Esophagus squamous epithelium (tissue), 5 donors: ENCODE measurements around the gene GBP4. TPM values are rescaled to one million over a fixed set of nuclear protein-coding genes. Genes with fewer than 3 reads are reported as not detected.
A peak's percentile ranks its signal among the peaks of the same experiment; 100 is the strongest.

Experiments used
- DNase-seq: peaks from one replicate; lab custom pipeline; 2025; lab: John Stamatoyannopoulos, UW
- H3K27ac ChIP-seq, 4 donors: fragments of 200-600 bp; sonication (generic); one replicate each; pipeline ENCODE4 v1.5.1; 2016 to 2019; ENCODE audit warnings: mild to moderate bottlenecking in 1 of 4
- H3K27me3 ChIP-seq, 4 donors: fragments of 200-600 bp; sonication (generic); 1 replicate in 3 of 4; 2 replicates in 1 of 4; pipeline versions ENCODE4 v1.5.1 to v1.6.0; 2017 to 2021; ENCODE audit warnings: antibody characterized with exemption in 1 of 4
- H3K36me3 ChIP-seq, 3 donors: fragments of 200-600 bp; sonication (generic); one replicate each; pipeline ENCODE4 v1.5.1; 2016 to 2019
- H3K4me1 ChIP-seq, 3 donors: fragments of 200-600 bp; sonication (generic); one replicate each; pipeline ENCODE4 v1.5.1; 2017 to 2019
- H3K4me3 ChIP-seq, 4 donors: fragments of 200-600 bp; sonication (generic); 1 replicate in 3 of 4; 2 replicates in 1 of 4; pipeline ENCODE4 v1.5.1; 2016 to 2019; ENCODE audit warnings: mild to moderate bottlenecking in 2 of 4, moderate library complexity in 1 of 4
- H3K9me3 ChIP-seq, 3 donors: fragments of 200-600 bp; sonication (generic); one replicate each; pipeline ENCODE4 v1.5.1; 2016 to 2019
- POLR2A ChIP-seq, 4 donors: fragments of 450-650 bp; IDR thresholded peaks; one replicate each; pipeline ENCODE4 v1.6.1; 2017; ENCODE audit warnings: antibody characterized with exemption in 4 of 4, mild to moderate bottlenecking in 4 of 4, moderate library complexity in 3 of 4
- WGBS, 2 donors: methylation state at CpG; one replicate each; pipeline ENCODE4 v1.1.5; 2018; 5-methylcytosine and 5-hydroxymethylcytosine counted together
- intact Hi-C: fragments of 100-400 bp; cut with DNase I; formaldehyde crosslinking; loops from one replicate; pipeline ENCODE4 v1.15.0; 2022
- total RNA-seq, 4 donors: library from RNA; depleted of rRNA; stranded (reverse); fragments of >200 nt; gene quantifications; one replicate each; pipeline ENCODE4 v1.1.0, GENCODE V29; 2016
- TF ChIP-seq, protein P1 (sequence below), 6 experiments: fragments of 450-650 bp in 4 of 6; fragments of 200-600 bp in 2 of 6; sonication (generic) in 2 of 6; IDR thresholded peaks; one replicate each; pipeline ENCODE4 v1.5.1; 2016 to 2019; ENCODE audit warnings: antibody characterized with exemption in 6 of 6, mild to moderate bottlenecking in 4 of 6, moderate library complexity in 4 of 6
- donor health status: DM: yes; HTN: yes; CAD: no.

The GBP4 gene
- total RNA-seq, 4 donors from 2014 or later = 2.5 to 7.4 (median 4.1) TPM

DNA sequence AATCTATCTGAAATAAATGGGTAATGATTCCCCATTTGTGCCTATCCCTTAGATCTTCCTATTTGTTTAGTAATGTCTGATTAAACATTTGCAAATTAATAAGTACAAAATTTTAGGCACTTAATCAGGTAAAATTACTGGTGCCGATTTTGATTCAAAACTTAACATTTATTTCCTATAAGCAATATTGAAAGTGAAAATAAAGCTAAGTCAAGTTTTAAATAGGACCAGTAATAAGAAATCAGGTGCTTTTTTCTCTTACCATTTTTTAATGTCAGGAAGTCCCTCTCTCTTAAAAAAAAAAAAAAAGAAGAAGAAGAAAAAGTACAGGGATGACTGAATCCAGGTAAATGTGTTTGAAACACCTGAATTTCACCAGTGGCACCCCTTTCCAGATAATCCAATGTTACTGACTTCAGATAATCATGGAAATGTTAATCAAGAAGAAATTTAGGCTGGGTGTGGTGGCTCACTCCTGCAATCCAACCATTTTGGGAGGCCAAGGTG is 836 bp upstream of the GBP4 start:
- H3K9me3 ChIP-seq = peaks cover 0 to 2% (median 0%) of the 10 kb centered on the region in 3 donors
- H3K4me3 ChIP-seq = peak overlapping the region in 3 of 4 donors; percentile 54 to 76 (median 55)
- no peak for DNase-seq
- H3K27ac ChIP-seq = peak overlapping the region; percentile 43 to 84 (median 74)
- TF ChIP-seq, protein P1, sequence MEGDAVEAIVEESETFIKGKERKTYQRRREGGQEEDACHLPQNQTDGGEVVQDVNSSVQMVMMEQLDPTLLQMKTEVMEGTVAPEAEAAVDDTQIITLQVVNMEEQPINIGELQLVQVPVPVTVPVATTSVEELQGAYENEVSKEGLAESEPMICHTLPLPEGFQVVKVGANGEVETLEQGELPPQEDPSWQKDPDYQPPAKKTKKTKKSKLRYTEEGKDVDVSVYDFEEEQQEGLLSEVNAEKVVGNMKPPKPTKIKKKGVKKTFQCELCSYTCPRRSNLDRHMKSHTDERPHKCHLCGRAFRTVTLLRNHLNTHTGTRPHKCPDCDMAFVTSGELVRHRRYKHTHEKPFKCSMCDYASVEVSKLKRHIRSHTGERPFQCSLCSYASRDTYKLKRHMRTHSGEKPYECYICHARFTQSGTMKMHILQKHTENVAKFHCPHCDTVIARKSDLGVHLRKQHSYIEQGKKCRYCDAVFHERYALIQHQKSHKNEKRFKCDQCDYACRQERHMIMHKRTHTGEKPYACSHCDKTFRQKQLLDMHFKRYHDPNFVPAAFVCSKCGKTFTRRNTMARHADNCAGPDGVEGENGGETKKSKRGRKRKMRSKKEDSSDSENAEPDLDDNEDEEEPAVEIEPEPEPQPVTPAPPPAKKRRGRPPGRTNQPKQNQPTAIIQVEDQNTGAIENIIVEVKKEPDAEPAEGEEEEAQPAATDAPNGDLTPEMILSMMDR (IDR thresholded peaks at IDR 0.05) = no peak
- no peak for TF ChIP-seq POLR2A (IDR thresholded peaks at IDR 0.05)
- no peaks in the 10 kb centered on the region for H3K27me3 ChIP-seq
- intact Hi-C loops = no loop called here
- H3K36me3 ChIP-seq = no peaks in the 10 kb centered on the region
- peaks cover 0 to 50% (median 0%) of the 10 kb centered on the region in 3 donors for H3K4me1 ChIP-seq
- 27 to 32% methylated on average over 1 of the region's 1 CpG for WGBS, 2 donors

DNA sequence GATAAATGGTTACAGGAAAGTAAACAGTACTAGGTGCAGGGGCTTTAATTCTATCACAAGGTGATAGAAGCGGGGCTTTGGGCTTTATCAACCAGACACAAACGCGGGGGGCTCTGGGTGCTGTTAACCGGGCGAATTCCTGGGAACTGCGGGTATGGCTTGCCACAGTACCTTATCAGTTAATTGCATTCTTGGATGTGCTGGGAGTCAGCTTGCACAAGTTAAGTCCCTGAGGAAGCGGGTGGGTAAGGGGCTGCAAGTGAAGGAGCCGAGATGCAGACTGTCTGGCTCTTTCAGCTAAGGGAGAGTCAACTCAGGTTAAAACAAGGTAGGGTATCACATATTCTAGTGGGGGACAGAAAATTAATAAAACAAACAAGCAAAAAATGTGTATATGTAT is 661 bp downstream of the GBP4 start:
- H3K27ac ChIP-seq = peak overlapping the region; percentile 72 to 89 (median 80)
- no peaks in the 10 kb centered on the region for H3K27me3 ChIP-seq
- peaks cover 0 to 10% (median 0%) of the 10 kb centered on the region in 3 donors for H3K36me3 ChIP-seq
- WGBS, 2 donors = 19 to 46% methylated on average over 8 of the region's 8 CpGs
- no peak for DNase-seq
- H3K9me3 ChIP-seq = no peaks in the 10 kb centered on the region
- TF ChIP-seq, protein P1 (IDR thresholded peaks at IDR 0.05) = no peak
- TF ChIP-seq POLR2A (IDR thresholded peaks at IDR 0.05) = no peak
- H3K4me1 ChIP-seq = peaks cover 0 to 50% (median 0%) of the 10 kb centered on the region in 3 donors
- intact Hi-C loops = no loop called here
- H3K4me3 ChIP-seq = peak overlapping the region; percentile 42 to 76 (median 54)

DNA sequence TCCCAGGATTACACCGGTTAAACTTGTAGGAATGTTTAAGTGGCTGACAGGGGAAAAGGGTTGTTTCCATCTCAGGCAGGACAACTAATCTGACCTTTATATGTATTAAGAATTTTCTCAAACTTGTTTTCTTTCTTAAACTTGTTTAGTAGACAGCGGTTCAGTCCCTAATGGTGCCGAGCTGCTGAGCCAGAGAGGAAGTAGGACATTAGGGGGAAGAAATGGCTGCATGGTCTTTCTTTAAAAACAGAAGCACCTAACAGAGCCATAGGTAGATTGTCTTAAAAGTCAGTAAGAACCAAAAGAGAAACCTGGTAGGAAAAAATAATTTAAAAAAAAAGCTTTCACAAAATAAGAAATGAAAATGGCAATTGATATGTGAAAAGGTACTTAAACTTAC is 3.3 kb downstream of the GBP4 start:
- no peak for TF ChIP-seq POLR2A (IDR thresholded peaks at IDR 0.05)
- TF ChIP-seq, protein P1 (IDR thresholded peaks at IDR 0.05) = no peak
- no peak for DNase-seq
- Histone ChIP-seq H3K4me1 (peaks cover 0 to 46% (median 0%) of the 10 kb centered on the region in 3 donors), H3K27ac (no peak overlapping the region), H3K36me3 (peaks cover 0 to 21% (median 0%) of the 10 kb centered on the region in 3 donors), H3K27me3 (no peaks in the 10 kb centered on the region), H3K9me3 (no peaks in the 10 kb centered on the region), H3K4me3 (peak overlapping the region in 1 of 4 donors; percentile 15)
- WGBS, 2 donors = 68 to 77% methylated on average over 3 of the region's 3 CpGs
- intact Hi-C loops = no loop called here

DNA sequence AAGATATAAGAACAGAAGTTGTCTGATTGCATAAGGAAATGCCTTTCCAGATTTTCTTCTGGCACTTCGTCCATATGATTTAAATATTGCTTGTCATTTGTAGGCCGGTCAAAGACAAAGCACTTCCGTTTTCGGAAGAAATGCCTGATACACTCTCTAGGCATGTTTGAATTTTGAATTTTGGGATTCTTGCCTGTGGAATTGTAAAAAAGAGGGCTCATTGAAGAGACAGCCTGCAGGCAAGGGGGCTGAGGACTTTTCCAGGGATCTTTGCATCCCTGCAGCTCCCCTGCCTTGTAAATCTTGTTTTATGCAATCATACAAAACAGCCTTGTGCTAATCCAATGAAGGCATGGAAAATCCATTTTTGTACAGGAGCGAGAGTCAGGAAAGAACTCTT is 7.4 kb downstream of the GBP4 start:
- TF ChIP-seq, protein P1 (IDR thresholded peaks at IDR 0.05) = no peak
- TF ChIP-seq POLR2A (IDR thresholded peaks at IDR 0.05) = no peak
- Histone ChIP-seq H3K4me3 (no peak overlapping the region), H3K27ac (no peak overlapping the region), H3K27me3 (no peaks in the 10 kb centered on the region), H3K36me3 (peaks cover 0 to 55% (median 4%) of the 10 kb centered on the region in 3 donors), H3K9me3 (no peaks in the 10 kb centered on the region), H3K4me1 (peaks cover 0 to 13% (median 0%) of the 10 kb centered on the region in 3 donors)
- no peak for DNase-seq
- 85 to 91% methylated on average over 5 of the region's 5 CpGs for WGBS, 2 donors
- intact Hi-C loops = no loop called here

DNA sequence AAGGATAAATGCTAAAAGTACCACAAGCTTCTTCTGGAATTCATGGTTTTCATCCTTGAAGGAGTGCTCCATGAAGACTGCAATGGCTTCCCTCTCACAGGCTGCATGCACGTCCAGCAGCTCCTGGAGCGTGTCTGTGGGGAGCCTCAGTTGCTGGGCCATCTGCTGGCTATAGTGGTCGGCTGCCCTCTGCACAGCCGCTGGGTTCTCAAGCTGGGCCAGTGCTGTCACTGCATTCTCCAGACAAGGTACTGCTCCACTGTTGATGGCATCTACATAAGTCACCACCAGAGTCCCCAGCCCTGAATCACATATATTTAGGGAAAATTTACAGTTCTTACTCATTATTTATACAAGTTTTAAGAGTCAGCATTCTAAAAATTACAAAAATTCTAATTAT is 8.7 kb downstream of the GBP4 start:
- intact Hi-C loops = no loop called here
- WGBS, 2 donors = 87 to 90% methylated on average over 4 of the region's 4 CpGs
- no peak for DNase-seq
- Histone ChIP-seq H3K4me3 (no peak overlapping the region), H3K36me3 (peaks cover 0 to 68% (median 4%) of the 10 kb centered on the region in 3 donors), H3K9me3 (no peaks in the 10 kb centered on the region), H3K27ac (no peak overlapping the region), H3K27me3 (no peaks in the 10 kb centered on the region), H3K4me1 (peaks cover 0 to under 1% (median 0%) of the 10 kb centered on the region in 3 donors)
- no peak for TF ChIP-seq POLR2A (IDR thresholded peaks at IDR 0.05)
- TF ChIP-seq, protein P1 (IDR thresholded peaks at IDR 0.05) = no peak
